Measurements from ENCODE around the gene PWWP2A. TPM values are rescaled to one million over a fixed set of nuclear protein-coding genes. Genes with fewer than 3 reads are reported as not detected.
"Not testable (repeated sequence)": the region's sequence is repeated elsewhere in the genome, so short reads cannot be mapped to it uniquely, and the experiment has no call there.

The PWWP2A gene
- total RNA-seq, 4 donors from 2014 or later, result 12.9 to 46.3 (median 28.1) TPM

DNA sequence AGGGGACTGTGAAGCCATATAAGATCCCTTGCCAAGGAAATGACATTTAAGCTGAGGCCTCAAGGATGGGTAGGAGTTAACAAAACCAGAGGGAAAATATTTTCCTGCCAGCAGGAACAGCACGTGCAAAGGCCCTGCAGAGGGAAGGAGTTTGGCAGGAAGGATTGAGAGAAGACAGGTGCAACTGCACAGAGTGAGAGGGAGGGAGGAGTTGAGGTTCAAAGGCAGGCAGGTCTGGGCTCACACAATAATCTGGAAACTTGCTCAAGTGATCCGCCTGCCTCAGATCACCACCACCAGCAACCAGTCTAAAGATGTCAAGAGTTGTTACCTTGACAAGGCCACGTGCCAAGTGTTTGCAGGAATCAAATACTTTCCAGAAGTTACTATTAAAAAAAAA is 31.1 kb upstream of the PWWP2A start:
- no peak overlapping the region for H3K27ac ChIP-seq
- no peaks in the 10 kb centered on the region for H3K4me1 ChIP-seq
- TF ChIP-seq POLR2A (IDR thresholded peaks at IDR 0.05), result no peak
- TF ChIP-seq CTCF (IDR thresholded peaks at IDR 0.05), result no peak
- intact Hi-C loops (cut with DNase I; ENCODE audit: low total_unique reads), result no loop called here
- H3K36me3 ChIP-seq, result no peaks in the 10 kb centered on the region
- H3K27me3 ChIP-seq, result no peaks in the 10 kb centered on the region
- no peak overlapping the region for H3K4me3 ChIP-seq
- DNase-seq, result no peak
- no peaks in the 10 kb centered on the region for H3K9me3 ChIP-seq

- H3K4me1 ChIP-seq; intact Hi-C loops (cut with DNase I; ENCODE audit: low total_unique reads); H3K27me3 ChIP-seq; H3K9me3 ChIP-seq; H3K27ac ChIP-seq; DNase-seq; H3K4me3 ChIP-seq; H3K36me3 ChIP-seq: not testable (repeated sequence)
Observed at GRCh38 chr5:160144436-160144835, 25.2 kb upstream of the PWWP2A start.

- TF ChIP-seq CTCF (IDR thresholded peaks at IDR 0.05) (no peak), POLR2A (IDR thresholded peaks at IDR 0.05) (no peak)
- Histone ChIP-seq H3K27me3 (no peaks in the 10 kb centered on the region), H3K36me3 (no peaks in the 10 kb centered on the region), H3K4me3 (no peak overlapping the region), H3K9me3 (no peaks in the 10 kb centered on the region), H3K4me1 (peaks cover 0 to 3% of the 10 kb centered on the region in 2 donors), H3K27ac (no peak overlapping the region)
- no peak for DNase-seq
- intact Hi-C loops (cut with DNase I; ENCODE audit: low total_unique reads), result no loop called here
Observed at GRCh38 chr5:160134332-160134731, 15.1 kb upstream of the PWWP2A start.

GRCh38 chr5:160133918-160134304 is 14.7 kb upstream of the PWWP2A start:
- peaks cover 0 to 3% of the 10 kb centered on the region in 2 donors for H3K4me1 ChIP-seq
- intact Hi-C loops (cut with DNase I; ENCODE audit: low total_unique reads), result no loop called here
- H3K4me3 ChIP-seq, result no peak overlapping the region
- peak overlapping the region; percentile 31 to 45 for H3K27ac ChIP-seq
- H3K9me3 ChIP-seq, result no peaks in the 10 kb centered on the region
- no peak for DNase-seq
- H3K27me3 ChIP-seq, result no peaks in the 10 kb centered on the region
- TF ChIP-seq POLR2A (IDR thresholded peaks at IDR 0.05), result no peak
- no peak for TF ChIP-seq CTCF (IDR thresholded peaks at IDR 0.05)
- H3K36me3 ChIP-seq, result no peaks in the 10 kb centered on the region

GRCh38 chr5:160133071-160133917 is 14.0 kb upstream of the PWWP2A start:
- H3K27ac ChIP-seq, result peak overlapping the region; percentile 31 to 45
- H3K27me3 ChIP-seq, result no peaks in the 10 kb centered on the region
- intact Hi-C loops (cut with DNase I; ENCODE audit: low total_unique reads), result no loop called here
- peak; percentile 16 to 27 for DNase-seq
- no peaks in the 10 kb centered on the region for H3K36me3 ChIP-seq
- H3K9me3 ChIP-seq, result no peaks in the 10 kb centered on the region
- H3K4me1 ChIP-seq, result peaks cover 0 to 3% of the 10 kb centered on the region in 2 donors
- no peak for TF ChIP-seq POLR2A (IDR thresholded peaks at IDR 0.05)
- no peak for TF ChIP-seq CTCF (IDR thresholded peaks at IDR 0.05)
- H3K4me3 ChIP-seq, result no peak overlapping the region
